AG04449 (cell line): ENCODE measurements around the gene IL1RAPL1.

ENCODE experiments used
- CTCF ChIA-PET: fragments of 350-600 bp; formaldehyde crosslinking; extraction: SDS; loops from one replicate; lab custom pipeline; 2021; ENCODE audit warnings: antibody characterized with exemption; lab: Yijun Ruan, JAX
- POLR2A ChIA-PET: fragments of 400-600, 350-600 bp; formaldehyde crosslinking; extraction: SDS; loops from one replicate; lab custom pipeline; 2020; ENCODE audit warnings: antibody characterized with exemption, inconsistent platforms; lab: Yijun Ruan, JAX
- DNase-seq: peaks from one replicate; pipeline ENCODE4 v3.0.0-alpha.2; 2010; ENCODE audit warnings: low read depth, low spot score
- H3K4me3 ChIP-seq: 2 replicates; pipeline ENCODE4 v1.5.1; 2011; ENCODE audit warnings: low read depth, mild to moderate bottlenecking, control low read depth, low read length
- CTCF ChIP-seq: IDR thresholded peaks from one replicate; pipeline ENCODE4 v1.5.1; 2011; ENCODE audit warnings: mild to moderate bottlenecking, moderate library complexity, low read length, control low read depth, inconsistent platforms; ENCODE audit not compliant: insufficient read depth; ENCODE audit errors: missing control alignments

IL1RAPL1 gene

GRCh38 chrX:29071525-29072320 is 484.5 kb downstream of the IL1RAPL1 start:
- no peak for TF ChIP-seq CTCF
- H3K4me3 ChIP-seq, result no peak overlapping the region
- DNase-seq, result no peak
- POLR2A ChIA-PET, result no interaction called here
- CTCF ChIA-PET, result no interaction called here

- ChIA-PET CTCF (no interaction called here), POLR2A (no interaction called here)
- H3K4me3 ChIP-seq, result no peak overlapping the region
- TF ChIP-seq CTCF, result no peak
- DNase-seq, result no peak
These were observed 495.3 kb downstream of the IL1RAPL1 start for GRCh38 chrX:29082558-29082957.

GRCh38 chrX:29083823-29084222 is 496.6 kb downstream of the IL1RAPL1 start:
- CTCF ChIA-PET, result no interaction called here
- no peak for TF ChIP-seq CTCF
- no peak for DNase-seq
- H3K4me3 ChIP-seq, result no peak overlapping the region
- POLR2A ChIA-PET, result no interaction called here

GRCh38 chrX:29090811-29091210 is 503.6 kb downstream of the IL1RAPL1 start:
- ChIA-PET POLR2A (no interaction called here), CTCF (no interaction called here)
- no peak for DNase-seq
- peak; percentile 17 for TF ChIP-seq CTCF
- H3K4me3 ChIP-seq, result no peak overlapping the region

GRCh38 chrX:29107231-29107630 is 520.0 kb downstream of the IL1RAPL1 start:
- POLR2A ChIA-PET, result no interaction called here
- H3K4me3 ChIP-seq, result no peak overlapping the region
- no peak for TF ChIP-seq CTCF
- CTCF ChIA-PET, result no interaction called here
- no peak for DNase-seq

- ChIA-PET POLR2A (no interaction called here), CTCF (no interaction called here)
- no peak overlapping the region for H3K4me3 ChIP-seq
- no peak for TF ChIP-seq CTCF
- DNase-seq, result no peak
These were observed 522.8 kb downstream of the IL1RAPL1 start for GRCh38 chrX:29110041-29110440.
